HG03066 (cell line): ENCODE results near the gene NEK6.
"Not testable (repeated sequence)": the region's sequence is repeated elsewhere in the genome, so short reads cannot be mapped to it uniquely, and the experiment has no call there.

Experiments
- ATAC-seq: cut with Tn5 transposase; IDR thresholded peaks from one replicate; pipeline ENCODE4 v1.9.1; 2021; ENCODE audit warnings: low read depth; ENCODE audit not compliant: unreplicated experiment

Gene NEK6

DNA sequence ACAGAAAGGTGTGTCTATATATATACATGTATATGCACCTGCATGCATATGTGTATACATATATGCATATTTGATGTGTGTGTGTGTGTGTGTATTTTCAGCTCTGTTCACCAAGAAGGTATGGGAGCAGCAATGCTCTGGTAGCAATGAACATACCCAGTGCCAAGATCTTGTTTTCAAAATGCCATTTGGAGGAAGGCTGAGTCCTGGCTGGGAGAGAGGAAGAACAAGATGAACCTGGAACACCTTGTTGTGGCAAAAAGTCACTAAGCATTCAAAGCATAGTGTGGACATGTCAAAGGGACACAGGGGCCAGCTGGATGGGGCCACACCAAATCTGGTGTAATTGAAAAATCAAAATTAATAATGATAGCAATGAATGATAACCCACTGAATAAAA lies 31.8 kb upstream of the NEK6 start:
- ATAC-seq, result no peak

DNA sequence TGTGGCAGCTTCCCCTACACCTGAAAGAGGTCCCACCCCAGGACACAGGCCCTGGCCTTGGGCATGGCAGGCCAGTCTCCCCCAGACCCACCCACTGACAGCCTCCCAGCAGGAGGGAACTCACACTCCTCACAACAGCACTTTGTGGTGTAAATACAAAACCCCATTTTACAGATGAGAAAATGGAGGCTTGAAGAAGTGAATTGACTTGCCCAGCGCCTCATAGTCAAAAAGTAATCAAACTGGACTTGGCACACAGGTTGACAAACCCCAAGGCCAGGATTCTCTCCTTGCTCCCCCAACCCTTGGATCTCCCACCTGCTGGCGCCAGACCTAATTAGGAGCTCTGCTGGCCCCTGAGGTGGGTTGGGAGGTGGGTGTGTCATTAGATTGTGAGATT lies 29.2 kb upstream of the NEK6 start:
- ATAC-seq, result no peak

DNA sequence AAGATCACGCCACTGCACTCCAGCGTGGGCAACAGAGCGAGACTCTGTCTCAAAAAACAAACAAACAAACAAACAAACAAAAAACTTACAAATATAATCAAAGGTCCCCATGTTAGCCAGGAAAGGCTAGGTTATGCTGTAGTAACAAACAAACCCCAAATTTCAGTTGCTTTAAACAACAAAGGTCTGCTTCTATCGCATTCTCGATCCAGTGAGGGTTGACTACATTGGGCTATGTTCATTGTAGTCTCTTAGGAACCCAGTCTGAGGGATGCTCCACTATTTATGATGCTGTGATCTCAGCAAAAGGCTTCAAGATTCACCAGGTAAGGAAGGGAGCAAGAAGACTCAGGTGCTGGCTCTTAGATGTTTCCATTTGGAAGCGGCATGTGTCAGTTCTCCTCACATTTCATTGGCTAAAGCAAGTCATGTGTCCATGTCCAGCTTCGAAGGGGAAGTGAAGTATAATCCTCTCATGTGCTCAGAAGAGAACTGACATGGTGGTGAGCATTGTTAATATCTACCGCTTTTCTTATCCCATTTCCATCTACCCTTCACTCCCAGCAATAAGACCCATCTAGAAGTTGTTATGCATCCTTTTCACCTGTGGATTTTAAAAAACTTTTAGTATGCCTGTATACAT lies 26.5 kb upstream of the NEK6 start:
- no peak for ATAC-seq

DNA sequence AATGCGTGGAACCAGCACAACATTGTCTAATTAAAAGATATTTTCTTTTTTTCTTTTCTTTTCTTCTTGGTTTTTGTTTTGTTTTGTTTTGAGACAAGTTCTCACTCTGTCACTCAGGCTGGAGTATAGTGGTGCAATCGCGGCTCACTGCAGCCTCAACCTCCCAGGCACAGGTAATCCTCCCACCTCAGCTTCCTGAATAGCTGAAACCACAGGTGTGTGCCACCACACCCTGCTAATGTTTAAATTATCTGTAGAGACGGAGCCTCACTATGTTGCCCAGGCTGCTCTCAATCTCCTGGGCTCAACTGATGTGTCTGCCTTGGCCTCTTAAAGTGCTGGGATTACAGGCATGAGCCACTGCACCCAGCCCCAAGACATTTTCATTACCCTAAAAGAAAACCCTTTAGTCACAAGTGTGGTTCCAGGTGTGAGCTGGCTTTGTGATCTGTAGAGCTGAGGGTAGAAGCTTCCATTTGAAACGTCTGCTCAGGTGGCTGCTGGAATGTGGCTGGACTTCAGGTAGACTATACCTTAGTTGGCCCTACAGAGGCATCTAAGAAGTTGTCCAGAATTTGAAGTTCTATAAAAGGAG lies 19.1 kb upstream of the NEK6 start:
- ATAC-seq, result no peak

DNA sequence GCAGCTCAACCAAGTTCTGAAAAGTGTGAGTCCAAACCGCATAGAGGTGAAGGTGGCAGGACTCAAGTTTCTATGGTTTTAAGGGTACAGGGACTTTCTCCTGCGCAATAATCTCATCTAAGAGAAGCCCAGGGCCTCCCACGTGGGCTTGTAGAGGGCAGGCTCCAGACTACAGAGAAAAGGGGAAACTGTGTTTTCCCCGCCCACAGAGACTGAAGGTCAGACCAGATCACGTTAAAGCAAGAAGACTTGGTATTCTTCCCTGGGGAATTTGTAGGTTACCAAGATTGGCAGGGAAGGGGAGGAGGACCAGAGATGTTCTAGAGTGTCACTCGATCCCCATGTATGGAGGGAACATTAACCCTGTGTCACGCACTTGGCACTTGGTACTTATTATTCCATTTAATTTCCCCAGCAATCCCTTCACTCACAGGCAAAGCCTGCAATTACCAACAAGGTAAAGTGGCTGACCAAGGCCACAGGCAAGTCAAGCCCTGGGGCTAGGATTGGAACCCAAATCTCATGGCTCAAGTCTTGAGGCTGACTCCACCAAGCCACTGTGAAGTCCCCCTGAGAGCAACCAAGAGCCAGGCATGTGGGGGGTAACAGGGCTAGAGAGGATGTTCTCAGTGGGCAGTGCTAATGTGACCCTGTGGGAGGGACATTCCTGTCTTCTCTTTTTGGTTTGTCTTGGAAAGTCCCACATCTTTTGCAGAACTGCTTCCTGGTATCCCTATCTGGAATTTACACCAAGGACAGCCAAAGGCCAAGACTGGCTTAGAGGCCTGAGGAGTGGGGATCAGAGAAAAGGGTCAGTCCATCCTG lies 18.3 kb upstream of the NEK6 start:
- ATAC-seq, result no peak

DNA sequence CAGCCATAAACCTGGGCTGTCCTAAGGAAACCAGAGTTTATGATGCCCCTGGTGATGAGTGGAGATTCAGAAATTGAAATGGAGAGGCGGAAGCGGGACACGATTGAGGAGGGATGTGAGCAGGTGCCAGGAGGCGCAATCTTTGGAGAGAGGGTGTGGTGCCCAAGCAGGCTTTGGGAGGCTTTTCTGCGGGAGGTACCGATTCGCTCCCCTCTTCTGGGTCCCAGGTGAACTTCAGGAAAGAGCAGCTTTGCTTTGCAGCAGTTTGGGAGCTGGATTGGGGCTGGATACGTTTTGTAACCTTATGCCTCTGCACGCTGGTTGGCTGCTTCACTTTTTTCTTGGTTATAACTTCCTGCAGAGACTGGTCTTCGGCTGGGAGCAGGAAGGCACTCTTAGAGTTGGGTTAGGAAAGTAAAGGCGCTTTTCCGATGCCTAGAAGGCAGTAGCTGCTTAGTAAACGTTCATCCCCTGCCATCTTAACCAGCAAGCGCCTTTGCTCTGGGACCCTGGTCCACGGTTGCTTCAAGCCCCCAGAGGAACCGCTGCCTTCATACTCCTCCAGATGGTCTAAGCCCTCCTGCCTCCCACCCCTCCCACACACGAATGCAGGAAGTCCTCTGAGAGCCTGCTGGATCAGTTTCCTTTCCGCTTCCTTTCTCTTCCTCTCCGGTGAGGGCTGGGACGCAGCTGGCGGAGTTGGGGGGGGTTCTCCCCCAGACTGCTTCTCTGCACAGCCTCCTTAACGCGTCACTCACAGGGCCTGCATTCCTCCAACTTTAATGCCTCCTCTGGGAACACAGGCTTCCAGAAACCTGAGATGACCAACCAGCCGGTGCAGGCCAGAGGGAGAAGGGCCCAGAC lies 15.2 kb upstream of the NEK6 start:
- no peak for ATAC-seq

DNA sequence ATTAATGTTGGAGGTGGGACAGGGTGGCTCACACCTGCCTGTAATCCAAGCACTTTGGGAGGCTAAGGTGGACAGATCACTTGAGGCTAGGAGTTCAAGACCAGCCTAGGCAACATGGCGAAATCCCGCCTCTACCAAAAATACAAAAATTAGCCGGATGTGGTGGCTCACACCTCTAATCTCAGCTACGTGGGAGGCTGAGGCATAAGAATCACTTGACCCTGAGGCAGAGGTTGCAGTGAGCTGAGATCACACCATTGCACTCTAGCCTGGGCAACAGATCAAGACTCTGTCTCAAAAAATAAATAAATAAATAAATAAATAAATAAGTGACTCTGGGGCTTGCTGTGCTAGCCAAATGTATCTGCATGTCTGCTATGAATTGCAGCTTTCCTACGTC lies 10.4 kb upstream of the NEK6 start:
- not testable (repeated sequence) for ATAC-seq

DNA sequence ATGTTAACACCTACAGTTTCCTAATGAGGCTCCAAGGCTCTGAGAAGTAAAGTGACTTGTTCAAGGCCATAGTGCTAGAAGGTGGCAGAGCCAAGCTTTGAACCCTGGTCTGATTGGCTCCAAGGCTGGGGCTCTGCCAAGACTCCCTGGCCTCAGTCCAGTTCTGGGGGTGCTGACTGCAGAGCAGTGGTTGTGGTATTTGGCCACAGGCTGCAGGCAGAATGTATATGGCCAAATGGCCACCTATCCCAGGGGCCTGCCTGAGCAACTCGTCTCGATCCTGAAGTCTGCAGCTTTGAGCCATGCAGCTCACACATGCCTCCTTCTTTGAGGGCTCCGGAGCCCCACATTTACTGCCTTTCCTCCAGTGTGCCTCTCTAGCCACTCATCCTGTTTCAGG lies 9.7 kb upstream of the NEK6 start:
- no peak for ATAC-seq

DNA sequence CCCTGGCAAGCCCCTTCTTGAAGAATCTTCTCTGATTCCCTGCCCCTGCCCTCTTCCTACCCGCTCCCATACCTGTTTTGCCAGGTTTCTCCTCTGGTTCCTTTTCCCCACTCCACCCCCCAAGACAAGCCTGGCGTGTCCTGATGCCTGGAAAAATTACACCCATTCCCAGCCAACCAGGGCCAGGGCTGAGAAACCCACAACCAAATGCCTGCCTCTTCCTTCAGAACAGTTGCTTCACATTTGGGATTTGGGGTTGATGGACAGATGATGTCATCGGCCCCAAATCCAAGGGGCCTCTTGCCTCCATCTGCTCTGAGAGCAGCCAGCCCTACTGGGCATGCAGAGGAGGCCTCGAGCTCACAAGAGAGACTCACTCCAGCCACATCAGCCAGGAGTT lies 8.8 kb upstream of the NEK6 start:
- no peak for ATAC-seq

DNA sequence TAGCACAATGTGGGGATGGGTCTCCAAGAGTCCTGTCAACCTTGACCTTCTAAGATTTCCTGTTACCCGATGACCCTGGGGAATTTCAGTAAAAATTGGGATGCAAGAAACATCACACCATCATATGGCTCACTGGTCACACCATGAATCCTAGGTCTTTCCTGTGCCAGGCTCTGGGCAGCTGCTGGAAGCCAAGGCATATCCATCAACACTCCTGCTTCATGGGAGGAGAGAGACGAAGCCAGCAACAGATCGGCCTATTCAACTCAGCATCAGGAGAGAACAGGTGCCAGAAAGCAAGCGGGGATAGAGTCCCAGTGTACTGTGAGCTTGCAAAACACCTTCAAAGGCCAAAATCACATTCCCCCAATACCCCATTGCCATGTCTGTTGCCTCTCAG lies 6.5 kb upstream of the NEK6 start:
- no peak for ATAC-seq

DNA sequence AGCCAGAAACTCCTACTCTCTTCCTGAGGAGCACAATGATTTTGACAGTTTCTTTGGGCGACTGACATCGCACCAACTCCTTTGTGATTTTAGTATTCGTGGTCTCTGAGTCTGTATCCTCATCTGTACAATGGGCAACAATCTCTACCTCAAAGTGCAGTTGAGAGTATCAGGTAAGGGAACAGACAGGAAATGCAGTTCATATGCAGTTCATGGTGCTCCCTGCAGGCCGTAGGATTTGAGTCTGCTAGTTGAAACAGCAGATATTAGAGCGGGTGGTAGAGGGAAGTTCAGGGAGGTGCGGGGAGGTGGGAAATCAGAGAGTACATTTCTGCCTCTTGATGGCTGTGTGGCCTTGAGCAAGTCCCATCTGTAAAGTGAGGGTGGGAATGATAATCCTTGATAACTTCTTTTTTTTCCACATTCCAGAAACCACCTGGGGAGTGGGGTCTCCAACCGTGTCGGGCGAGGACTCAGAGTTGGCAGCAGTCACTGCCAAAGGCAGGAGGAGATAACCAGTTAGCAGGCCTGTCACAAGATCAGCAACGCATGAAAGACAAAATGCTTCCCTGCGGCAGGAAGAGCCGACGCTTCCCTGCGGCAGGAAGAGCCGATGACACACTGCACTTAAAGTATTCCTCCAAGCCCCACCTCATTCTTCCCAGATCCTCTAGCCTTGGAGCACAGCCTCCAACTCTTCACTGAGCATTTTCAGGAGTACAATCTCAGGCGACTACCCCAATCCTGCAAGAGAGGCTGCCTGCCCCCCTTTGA lies 6.0 kb upstream of the NEK6 start:
- no peak for ATAC-seq

DNA sequence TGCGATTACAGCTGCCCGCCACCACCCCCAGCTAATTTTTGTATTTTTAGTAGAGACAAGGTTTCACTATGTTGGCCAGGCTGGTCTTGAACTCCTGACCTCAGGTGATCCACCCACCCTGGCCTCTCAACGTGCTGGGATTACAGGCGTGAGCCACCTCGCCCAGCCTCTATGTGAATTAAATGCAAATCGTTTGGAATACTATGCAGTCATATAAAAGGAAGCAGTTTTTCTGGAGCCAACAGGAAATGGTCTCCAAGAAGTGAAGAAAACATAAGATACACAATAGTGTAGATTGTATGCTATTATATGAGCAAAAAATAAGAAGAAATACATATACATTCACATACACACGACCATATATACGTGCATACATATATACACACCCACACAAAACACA lies 4.9 kb upstream of the NEK6 start:
- not testable (repeated sequence) for ATAC-seq

DNA sequence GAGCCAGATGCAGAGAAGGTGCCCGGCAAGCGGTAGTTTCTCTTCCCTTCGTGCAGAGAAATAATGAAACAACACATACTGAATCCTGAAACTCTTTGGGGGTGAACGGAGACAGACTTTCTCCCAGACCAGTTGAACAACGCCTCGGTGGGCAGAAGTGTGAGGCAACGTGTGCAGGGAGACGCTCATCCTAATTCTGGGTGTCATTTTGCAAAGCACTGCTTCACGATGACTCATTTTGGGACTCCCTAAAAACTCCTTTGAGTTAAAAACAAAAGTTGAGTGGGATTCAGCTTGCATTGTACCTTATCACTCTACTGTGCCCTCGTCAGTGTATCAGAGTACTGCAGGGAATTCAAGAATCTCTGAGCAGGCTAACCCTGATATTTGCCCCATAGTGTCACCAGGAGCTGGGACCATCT lies 3.5 kb upstream of the NEK6 start:
- ATAC-seq, result peak; percentile 55

DNA sequence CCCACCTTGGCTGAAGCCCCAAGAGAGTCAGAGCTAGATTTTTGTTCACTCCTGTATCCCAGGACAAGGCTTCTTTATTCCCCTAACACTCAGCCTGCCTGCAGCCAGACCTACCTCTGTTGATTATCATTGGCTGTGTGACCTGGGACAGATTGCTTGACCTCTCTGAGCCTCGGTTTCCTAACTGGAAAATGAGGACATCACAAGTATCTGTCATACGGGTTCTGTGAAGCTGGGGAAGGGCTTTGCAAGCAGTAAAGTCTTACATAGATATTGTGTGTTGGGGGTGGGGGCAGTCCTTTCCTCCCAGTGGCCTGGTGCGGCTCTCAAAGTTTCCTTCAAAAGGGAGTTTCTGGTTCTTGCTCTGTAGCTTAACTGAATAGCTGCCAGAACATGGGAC lies 2.5 kb upstream of the NEK6 start:
- ATAC-seq, result no peak

DNA sequence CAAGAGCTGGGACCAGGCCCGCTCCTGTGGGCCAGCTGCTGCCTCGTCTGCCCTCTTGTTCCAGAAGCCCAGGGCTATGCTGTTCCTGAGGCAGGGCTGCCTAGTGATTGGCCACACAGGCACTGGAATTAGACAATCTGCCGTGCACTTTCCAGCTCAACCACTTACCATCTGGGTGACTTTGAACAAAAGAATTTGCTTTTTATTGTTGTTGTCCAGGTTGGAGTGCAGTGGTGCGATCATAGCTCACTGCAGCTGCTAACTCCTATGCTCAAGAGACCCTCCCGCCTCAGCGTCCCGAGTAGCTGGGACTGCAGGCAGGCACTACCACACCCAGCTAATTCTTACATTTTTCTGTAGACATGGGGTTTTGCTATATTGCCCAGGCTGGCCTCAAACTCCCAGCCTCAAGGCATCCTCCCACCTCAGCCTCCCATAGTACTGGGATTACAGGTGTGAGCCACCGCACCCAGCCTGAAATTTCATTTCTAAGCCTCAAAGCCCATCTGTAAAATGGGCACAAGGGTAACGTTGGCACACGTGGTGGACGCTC lies 1.2 kb upstream of the NEK6 start:
- no peak for ATAC-seq

DNA sequence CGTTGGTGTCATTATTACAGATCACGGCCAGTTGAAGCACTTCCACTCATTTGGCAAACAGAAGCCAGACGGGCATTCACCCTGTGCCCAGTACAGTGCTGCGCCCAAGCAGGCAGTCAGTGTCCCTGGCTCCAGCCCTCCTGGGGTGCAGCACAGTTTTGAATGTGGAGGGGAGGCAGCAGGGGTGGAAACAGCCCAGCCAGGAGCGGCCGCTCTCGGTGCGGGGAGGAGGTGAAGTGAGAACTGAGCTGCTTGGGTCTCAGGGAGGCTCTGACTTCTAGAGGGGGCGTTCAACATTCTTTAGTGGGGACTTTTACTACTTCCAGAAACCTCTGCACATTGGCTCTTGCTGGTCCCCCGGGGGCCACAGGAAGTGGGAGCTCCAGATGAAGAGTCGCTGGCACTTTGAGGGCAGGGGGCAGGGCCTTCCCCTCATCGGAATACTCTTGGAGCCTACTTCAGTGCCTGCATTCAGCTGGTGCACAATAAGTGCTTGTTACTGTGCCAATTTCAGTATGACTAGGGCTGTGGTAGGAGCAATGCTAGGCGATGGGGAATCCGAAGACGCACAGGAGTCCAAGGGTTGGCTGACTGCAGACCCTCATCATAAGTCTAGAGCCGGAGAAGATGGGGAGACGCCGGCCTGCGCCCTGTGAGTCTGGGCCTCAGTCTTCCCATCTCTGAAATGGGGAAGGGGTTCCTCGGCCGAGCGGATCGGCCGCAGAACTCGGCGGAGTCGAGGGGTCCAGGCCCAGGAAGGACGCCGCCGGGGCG lies 492 bp upstream of the NEK6 start:
- ATAC-seq, result no peak

DNA sequence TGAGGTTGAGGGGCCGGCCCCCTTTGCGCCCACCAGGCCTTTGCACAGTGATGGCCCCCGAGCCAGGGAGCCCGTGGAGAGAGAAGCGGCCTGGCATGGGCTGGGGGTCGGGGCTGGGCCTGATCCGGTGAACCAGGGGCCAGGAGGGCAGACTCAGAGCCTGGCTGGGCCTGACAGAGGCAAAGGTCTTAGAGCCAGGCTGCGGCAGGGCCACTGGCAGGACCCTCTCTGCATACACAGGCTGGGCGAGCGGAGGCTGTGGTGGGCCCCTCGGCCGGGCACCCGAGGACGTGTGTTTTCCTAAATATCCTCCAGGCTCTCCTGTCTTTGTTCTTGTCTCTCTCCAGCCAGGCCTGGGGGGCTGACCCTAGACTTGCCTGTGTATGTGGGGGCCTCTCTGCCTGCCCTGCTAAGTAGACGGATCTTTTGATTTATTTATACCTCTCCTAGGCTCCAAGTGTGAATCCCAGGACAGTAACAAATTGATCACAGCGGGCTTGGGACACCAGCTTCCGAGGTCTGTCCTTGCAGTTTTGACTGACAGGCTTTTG lies 933 bp downstream of the NEK6 start:
- no peak for ATAC-seq

DNA sequence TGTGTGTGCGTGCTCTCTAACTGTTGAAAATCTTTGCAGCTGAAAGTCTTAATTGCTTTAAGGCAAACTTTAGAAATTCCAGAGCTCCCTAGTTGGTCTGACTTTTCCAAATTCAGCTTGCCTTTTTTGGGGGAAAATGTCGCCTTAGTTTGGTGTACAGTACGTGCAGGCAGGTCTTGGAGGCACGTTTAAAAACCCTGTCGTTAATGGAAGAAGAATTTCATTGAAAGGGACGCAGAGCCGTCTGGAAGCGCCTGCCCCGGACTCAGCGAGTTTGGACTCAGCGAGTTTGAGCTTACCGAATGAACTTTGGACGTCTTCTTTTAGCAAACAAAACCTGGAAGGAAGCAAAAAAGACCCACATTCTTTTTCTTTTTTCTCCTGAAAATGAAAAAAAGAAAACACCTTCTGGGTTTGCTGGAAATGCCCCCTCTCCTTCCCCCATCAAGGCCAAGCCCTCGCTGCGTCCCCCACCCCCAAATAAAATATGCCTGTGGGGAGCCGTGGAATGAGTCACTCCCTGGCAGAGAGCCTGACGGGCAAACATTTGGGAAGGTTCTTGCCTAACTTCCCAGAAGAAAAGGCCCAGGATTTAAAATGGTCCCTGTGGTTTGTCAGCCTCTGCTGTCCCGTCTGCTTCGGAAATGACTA lies 1.5 kb downstream of the NEK6 start:
- no peak for ATAC-seq
